HG03095 (cell line): ENCODE results near the gene SMIM10L2A.
"Not testable (repeated sequence)": the region's sequence is repeated elsewhere in the genome, so short reads cannot be mapped to it uniquely, and the experiment has no call there.

Experiments used
- ATAC-seq: cut with Tn5 transposase; IDR thresholded peaks from one replicate; pipeline ENCODE4 v1.9.1; 2021; ENCODE audit warnings: moderate library complexity; ENCODE audit not compliant: unreplicated experiment

SMIM10L2A gene

DNA sequence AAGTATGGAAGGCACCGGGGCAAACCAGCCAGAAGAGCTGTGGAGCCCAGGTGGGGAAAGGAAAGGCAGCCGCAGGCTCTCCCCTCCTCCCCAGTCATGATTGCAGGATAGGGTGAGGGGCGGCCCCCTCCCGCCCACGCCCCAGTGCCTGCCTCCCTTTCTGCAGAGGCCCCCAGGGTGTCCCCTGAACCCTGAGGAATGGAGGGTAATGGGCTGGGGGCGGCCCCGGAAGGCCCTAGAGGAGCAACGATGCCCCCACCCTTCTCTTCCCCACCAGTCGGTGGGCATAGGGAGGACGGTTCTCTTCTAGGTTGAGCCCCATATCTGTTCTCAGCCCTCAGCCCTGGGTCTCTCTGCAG is 1.0 kb downstream of the SMIM10L2A start:
- ATAC-seq = not testable (repeated sequence)

DNA sequence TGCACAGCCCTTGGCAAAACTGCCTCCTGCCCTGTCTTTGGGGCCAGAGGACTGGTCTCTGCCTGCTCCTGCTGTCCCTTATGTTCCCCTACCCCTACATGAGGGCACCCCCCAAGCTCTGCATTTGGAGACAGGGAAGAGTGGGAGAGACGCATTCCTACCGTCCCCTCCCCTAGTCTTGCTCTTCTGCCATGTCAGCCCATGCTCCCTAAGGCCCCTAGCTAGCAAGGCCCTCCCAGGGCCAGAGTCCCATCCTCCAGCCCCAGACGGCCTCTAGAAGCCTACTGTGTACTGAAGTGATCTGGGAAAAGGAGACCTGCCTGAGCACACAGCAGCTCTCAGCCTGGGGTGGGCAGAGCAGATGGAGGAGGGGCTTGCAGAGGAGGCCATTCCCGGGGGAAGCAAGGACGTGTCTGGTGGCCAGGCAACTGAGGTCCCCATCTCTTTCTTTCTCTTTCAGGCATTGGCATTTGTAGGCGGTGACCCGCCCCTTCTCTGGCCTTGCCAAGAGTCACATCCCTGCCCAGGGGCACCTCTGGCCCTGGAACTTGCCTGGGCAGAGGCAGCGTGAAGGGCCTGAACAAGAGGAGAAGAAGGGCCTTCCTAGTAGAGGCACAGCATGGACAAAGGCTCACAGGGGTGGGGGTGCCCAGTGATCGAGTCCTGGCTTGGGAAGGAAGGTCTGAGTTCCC is 1.6 kb downstream of the SMIM10L2A start:
- ATAC-seq = not testable (repeated sequence)

DNA sequence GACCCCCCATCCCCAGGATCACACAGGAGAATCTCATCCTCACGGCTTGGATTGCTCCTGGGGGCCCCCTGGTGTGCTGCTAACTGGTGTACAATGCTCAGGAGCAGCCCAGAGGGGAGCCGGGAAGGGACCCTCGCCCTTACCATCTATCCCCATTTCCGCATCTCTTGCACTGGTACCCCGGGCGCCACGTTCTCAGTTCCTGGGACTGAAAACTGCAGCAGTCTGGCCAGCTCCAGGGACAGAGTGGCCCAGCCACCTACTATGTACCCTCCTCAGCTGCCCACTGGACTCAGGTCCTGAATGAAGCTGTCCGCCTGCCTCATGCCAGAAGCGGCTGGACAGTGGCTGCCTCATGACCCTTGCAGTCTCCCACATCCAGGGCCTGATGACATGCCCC is 2.7 kb downstream of the SMIM10L2A start:
- no peak for ATAC-seq

DNA sequence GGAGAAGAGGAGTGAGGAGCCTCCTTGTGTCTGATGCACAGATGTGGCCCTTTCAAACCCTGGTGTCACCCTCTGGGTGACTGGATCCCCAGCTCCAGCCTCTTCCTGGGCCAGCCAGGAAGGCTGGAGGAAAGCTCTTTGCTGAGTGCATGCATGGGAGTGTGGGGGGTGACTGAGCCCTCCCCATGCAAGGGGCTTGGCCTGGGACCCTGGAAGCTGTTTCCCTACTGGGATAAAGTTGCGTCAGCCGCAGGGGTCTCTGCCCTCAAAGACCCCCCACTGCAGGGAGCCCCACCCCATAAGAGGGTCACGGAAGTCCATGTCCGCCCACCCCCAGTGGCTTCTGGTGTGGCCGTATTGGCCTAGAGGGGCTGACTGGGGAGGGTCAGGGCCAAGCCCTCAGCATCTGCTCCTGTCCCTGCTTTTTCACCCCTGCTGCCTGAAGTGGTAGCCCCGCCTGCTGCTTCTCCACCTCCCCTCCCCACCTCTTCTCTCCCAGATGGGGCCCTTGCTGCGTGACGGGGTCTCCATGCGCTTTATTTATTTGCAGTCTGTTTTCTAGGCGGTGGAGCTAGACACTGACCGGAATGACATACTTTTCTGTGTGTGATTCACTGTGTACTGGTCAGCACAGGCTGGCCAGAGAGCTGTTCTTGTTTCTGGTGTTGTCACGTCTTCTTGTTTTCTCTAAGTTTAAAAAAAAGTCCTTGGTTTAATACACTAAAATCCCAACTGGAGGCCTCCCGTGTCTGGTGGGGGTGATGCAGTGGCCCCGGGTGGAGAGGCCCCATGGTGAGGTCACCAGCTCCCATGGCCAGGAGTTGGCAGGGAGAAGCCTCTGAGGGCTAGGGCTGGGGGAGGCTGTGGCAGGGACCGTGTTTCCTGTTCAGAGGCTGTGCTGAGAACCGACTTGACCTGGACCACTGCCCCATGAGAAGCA is 3.6 kb downstream of the SMIM10L2A start:
- no peak for ATAC-seq

DNA sequence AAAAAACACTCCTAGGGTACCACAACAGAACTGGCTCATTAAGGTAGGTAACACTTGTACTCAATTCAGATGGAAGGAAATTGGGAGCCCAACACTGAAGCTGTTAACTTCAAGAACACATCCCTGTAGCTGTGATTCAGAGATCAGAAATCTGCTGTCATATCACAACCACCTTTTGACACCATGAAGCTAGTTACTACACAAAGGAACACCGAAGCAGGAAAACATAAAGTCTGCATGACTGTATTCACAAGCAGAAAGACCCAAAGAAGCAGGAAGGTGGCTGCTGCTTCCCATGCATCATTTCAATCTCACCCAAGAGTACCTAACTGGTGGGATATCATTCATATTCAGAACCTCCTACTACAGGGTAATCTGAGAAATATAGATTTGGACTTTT is 7.7 kb downstream of the SMIM10L2A start:
- ATAC-seq = no peak

DNA sequence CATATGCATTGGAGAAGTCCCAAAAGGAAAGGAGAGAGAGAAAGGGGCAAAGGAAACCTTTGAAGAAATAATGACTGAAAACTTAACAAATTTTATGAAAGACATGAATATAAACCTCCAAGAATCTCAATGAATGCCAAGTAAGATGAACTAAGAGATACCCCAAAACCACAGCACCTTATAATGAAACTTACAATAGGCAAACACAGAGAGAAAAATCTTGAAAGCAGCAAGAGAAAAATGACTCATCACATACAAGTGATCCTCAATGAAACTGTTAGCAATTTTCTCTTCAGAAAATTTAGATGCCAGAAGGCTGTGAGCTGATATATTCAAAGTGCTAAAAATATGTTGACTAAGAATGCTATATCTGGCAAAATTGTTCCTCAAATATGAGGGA is 10.1 kb downstream of the SMIM10L2A start:
- no peak for ATAC-seq

DNA sequence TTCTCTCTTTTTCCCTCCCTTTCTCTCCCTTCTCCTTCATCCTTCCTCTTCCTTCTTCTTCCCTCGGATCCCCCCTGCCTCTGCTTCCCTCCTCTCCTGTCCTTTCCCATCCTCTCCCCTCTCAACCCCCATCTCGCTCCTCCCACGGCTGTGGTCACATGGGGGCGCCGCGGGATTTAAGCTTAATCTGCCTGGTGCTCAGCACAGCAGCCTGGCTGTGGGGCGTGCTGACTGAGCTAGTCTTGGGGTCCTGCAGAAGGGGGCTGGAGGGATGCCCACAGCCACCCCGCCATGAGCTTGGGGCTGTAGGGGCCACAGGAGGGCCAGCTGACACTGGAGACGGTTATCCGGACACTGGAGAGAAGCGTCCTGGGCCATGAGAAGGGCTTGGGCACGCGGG is 10.7 kb downstream of the SMIM10L2A start:
- no peak for ATAC-seq

DNA sequence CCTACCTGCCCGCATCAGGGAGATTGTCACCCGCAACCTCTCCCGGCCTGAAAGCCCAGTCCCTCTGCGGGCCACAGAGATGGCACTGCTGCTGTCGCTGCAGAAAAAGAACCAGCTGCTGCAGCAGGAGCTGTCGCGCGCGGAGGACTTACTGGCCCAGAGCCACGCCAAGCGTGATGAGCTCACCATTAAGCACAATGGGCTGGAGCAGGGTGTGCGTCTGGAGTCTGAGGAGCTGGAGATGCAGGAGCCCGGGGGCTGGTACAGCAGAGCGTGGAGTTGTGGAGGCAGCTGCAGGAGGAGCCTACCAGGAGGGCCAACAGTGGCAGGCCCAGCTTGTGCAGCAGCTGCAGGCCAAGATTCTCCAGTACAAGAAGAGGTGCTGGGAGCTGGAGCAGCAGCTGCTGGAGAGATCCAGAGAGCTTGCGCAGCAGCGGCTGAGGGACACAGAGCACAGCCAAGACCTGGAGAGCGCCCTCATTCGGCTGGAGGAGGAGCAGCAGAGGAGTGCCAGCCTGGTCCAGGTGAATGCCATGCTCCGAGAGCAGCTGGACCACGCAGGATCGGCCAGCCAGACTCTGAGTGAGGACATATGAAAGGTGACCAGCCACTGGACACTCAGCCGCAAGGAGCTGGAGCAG is 11.3 kb downstream of the SMIM10L2A start:
- no peak for ATAC-seq

DNA sequence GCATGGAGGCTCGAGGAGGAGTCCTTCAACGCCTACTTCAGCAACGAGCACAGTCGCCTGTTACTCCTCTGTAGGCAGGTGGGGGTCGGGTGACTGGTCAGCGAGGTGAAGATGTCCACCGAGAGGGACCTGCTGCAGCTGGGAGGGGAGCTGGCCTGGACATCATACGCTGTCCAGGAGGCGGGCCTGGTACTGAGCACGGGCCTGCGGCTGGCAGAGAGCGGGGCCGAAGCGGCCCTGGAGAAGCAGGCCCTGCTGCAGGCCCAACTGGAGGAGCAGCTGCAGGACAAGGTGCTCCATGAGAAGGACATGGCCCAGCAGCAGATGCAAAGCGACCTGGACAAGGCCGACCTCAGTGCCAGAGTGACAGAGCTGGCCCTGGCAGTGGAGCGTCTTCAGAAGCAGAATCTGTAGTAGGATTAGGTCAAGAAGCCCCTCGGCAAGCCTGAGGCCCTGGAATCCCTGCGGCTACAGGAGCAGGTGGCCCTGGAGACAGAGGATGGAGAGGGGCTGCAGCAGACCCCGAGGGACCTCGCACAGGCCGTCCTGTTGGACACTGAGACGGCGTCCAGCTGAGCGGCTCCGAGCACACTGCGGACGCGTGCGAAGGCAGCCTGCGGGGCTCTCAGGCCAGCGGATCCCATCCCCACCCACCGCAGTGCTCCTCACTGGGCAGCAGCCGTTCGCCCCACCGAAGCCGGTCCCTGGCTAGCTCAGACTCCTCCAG is 11.9 kb downstream of the SMIM10L2A start:
- no peak for ATAC-seq

DNA sequence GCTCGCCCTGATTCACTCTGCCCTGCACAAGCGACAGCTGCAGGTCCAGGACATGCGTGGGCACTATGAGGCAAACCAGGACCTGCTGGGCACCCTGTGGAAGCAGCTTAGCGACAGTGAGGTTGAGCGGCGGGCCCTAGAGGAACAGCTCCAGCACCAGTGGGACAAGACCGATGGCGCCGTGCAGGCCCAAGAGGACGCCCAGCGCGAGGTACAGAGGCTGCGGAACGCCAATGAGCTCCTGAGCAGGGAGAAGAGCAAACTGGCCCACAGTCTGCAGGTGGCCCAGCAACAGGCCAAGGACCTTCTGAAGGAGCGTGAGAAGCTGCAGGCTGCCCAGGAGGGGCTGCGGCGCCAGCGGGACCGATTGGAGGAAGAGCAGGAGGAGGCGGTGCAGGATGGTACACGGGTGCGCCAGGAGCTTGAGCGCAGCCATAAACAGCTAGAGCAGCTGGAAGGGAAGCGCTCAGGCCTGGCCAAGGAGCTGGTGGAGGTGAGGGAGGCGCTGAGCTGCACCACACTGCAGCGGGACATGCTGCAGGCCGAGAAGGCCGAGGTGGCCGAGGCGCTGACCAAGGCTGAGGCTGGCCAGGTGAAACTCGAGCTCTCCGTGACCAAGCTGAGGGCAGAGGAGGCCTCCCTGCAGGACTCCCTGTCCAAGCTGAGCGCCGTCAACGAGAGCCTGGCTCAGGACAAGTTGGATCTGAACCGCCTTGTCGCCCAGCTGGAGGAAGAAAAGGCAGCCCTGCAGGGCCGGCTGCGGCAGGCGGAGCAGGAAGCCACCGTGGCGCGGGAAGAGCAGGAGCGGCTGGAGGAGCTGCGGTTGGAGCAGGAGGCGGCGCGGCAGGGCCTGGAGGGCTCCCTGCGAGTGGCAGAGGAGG is 12.8 kb downstream of the SMIM10L2A start:
- ATAC-seq = no peak

DNA sequence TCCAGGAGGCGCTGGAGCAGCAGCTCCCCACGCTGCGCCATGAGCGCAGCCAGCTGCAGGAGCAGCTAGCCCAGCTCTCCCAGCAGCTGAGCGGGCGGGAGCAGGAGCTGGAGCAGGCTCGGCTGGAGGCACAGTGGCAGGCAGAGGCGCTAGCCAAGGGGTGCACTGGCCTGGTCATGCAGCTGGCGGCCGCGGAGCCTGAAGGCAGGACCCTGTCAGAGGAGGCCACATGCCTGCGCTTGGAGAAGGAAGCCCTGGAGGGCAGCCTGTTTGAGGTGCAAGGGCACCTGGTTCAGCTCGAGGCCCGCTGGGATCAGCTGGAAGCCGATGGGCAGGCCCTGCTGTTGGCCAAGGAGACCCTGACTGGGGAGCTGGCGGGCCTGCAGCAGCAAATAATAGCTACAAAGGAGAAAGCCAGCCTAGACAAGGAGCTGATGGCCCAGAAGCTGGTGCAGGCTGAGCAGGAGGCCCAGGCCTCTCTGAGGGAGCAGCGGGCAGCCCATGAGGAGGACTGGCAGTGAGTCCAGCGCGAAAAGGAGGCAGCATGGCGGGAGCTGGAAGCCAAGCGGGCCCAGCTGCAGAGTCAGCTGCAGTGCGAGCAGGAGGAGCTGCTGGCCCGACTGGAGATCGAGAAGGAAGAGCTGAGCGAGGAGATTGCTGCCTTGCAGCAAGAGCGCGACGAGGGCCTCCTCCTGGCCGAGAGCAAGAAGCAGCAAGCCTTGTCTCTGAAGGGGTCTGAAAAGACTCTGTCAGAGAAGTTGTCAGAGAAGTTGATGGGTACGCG is 13.6 kb downstream of the SMIM10L2A start:
- ATAC-seq = no peak

DNA sequence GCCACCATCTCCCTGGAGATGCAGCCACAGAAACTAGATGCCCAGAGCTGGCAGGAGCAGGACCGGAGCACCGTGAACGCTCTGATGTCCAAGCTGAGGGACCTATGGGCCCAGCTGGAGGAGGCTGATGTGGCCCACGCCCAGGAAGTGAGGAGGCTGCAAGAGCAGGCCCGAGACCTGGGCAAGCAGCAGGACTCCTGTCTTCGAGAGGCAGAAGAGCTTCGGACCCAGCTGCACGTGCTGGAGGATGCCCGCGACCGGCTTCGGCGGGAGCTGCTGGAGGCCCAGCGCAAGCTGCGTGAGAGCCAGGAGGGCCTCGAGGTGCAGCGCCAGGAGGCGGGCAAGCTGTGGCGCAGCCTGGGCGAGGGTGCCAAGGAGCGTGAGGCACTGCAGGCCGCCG is 14.2 kb downstream of the SMIM10L2A start:
- ATAC-seq = no peak

DNA sequence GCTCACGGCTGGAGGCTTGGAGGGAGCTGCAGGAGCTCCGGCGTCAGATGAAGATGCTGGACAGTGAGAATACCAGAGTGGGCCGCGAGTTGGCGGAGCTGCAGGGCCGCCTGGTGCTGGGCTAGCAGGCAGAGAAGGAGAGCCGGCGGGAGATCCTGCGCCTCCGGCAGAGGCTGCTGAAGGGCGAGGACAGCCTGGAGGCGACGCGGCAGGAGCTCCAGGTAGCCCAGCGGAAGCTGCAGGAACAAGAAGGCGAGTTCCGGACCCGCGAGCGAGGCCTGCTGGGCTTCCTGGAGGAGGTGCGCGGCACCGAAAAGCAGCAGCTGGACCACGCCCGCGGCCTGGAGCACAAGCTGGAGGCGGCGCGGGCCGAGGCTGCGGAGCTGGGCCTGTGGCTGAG is 14.7 kb downstream of the SMIM10L2A start:
- ATAC-seq = no peak

DNA sequence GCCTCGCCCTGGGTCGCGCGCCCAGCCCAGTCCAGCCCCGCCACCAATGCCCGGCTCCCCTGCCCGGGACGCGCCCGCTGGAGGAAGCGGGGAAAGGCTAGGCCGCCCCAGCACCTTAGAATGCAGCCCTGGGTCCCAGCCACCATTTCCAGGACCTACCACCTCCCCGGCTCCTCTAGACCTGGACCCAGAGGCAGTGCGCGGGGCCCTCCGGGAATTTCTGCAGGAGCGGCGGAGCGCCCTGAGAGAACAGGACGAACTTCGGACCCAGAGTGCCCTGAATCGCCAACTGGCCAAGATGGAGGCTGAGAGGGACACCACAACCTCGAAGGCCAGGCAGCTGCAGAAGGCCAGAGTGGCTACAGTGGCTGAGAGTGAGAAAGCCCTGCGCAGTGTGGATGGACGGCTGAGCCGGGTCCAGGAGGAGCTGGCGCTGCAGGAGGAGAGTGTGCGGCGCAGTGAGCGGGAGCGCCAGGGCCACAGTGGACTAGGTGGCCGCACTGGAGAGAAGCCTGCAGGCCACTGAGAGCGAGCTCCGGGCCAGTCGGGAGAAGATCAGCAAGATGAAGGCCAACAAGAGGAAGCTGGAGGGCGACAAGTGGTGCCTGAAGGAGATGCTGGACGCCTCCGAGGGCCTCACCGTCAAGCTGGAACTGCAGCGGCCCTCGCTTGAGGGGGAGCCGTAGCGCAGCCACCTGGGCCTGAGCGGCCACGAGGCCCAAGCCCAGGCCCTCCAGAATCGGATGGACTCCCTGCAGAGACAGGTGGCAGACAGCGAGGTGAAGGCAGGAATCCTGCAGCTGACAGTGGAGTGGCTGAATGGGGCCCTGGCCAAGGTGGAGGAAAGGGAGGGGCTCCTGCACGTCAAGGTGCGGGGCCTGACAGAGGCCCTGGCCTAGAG is 15.5 kb downstream of the SMIM10L2A start:
- no peak for ATAC-seq

DNA sequence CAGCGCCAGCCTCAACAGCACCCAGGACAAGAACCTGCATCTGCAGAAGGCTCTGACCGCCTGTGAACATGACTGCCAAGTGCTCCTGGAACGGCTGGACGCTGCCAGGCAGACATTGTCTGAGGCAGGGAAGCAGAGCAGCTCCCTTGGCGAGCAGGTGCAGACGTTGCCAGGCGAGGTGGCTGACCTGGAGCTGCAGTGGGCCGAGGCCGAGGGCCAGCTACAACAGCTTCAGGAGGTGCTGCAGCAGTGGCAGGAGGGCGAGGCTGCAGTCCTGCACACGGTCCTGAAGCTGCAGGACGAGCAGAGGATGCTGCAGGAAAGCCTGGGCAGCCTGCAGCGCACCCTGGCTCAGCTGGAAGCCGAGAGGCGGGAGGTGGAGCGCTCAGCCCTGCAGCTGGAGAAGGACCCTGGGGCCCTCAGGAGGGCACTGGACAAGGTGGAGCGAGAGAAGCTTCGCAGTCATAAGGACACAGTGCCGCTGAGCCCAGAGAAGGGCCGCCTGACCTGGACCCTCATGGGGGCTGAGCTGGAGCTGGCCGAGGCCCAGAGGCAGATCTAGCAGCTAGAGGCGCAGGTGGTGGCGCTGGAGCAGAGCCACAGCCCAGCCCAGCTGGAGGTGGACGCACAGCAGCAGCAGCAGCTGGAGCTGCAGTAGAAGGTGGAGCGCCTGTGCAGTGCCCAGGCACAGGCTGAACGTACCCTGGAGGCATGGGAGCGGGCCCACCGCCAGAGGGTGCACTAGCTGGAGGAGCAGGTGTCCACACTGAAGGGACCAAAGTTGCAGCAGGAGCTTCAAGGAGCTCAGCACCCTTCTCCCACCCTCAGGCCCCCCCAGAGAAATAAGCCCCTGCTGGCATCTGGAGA is 16.4 kb downstream of the SMIM10L2A start:
- no peak for ATAC-seq

DNA sequence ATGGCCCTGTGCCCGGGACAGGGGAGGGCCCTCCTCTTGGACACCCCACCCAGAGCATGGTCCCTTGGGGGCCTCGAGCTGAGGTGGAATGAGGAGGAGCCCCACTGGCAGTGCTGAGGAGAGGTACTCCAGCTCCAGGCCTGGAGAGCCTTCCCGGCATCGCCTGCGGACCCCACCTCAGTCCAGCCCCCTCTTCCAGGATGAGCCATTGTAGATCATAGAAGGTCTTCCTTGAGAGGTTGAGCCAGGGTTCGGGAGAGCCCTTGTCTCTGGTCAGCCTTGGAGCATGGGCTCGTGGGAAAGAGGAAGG is 16.9 kb downstream of the SMIM10L2A start:
- no peak for ATAC-seq

DNA sequence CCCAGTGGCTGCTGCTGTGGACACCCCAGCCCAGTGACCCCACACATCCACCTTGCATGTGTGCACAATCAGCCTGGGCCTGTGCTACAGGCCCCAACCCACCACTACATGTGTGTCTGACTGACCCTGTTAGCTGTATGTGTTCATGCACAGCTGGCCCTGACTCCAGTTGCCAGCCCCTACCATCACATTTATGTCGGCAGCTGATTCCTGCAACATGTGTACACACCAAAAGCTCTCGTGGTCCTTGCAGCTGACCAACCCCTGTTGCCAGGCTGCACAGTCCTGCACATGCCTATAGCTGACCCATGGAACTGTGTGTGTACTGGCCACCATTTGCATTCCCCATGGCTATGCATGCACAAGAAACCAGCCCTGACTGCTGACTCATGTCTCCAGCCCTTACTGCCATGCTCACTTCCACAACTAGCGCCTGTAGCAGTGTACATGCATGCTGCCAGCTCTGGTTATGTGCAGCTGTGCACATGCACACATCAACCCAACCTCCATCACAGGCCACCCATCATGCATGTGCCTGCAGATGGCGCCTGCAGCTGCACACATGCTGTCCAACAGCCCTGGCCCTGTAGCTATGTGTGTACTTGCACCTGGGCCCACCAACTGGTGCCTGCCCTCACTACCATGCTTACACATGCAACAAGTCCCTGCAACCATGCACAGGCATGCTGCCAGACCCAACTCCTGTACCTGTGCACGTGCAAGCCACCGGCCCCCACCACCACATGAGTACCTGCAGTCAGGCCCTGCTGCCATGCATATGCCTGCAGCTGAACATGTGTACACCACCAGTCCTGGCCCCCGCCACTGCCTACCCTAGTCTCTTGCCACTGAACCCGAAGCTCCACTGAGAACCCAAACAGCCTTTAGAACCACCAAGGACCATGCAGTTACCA is 28.1 kb downstream of the SMIM10L2A start:
- no peak for ATAC-seq
